ENCODE results near the gene GDPD2.

The GDPD2 gene

DNA sequence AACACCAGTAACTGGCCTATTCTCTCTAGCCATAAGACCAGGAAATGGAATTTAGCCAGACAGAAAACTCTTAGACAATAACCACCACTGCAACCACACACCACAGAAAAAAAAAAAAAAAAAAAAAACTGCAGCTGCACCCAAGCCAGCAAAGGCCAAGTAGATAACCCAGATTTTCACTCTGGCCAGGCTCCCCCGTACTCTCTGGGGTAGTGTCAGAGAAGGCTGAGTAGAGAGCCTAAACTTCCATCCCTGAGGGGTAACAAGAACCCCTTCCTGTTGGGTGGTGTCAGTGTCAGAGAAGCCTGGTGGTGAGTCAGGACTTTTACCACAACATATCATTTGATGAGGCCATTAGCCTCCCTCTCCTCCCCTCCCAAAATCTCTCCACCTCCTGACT is 15.9 kb downstream of the GDPD2 start:
- Mint-ChIP-seq H3K9me3 (peaks cover 6% of the 10 kb centered on the region), H3K27me3 (ENCODE audit: low read depth) (peaks cover 76% of the 10 kb centered on the region), H3K4me1 (no peaks in the 10 kb centered on the region), H3K36me3 (ENCODE audit: low read depth) (no peaks in the 10 kb centered on the region), H3K4me3 (no peak overlapping the region), H3K27ac (no peak overlapping the region)
- TF ChIP-seq, protein P1, sequence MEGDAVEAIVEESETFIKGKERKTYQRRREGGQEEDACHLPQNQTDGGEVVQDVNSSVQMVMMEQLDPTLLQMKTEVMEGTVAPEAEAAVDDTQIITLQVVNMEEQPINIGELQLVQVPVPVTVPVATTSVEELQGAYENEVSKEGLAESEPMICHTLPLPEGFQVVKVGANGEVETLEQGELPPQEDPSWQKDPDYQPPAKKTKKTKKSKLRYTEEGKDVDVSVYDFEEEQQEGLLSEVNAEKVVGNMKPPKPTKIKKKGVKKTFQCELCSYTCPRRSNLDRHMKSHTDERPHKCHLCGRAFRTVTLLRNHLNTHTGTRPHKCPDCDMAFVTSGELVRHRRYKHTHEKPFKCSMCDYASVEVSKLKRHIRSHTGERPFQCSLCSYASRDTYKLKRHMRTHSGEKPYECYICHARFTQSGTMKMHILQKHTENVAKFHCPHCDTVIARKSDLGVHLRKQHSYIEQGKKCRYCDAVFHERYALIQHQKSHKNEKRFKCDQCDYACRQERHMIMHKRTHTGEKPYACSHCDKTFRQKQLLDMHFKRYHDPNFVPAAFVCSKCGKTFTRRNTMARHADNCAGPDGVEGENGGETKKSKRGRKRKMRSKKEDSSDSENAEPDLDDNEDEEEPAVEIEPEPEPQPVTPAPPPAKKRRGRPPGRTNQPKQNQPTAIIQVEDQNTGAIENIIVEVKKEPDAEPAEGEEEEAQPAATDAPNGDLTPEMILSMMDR (IDR thresholded peaks at IDR 0.05; ENCODE audit: unreplicated experiment in 3 of 3) = no peak

GRCh38 chrX:70442224-70442623 is 19.1 kb downstream of the GDPD2 start:
- TF ChIP-seq, protein P1 (IDR thresholded peaks at IDR 0.05; ENCODE audit: unreplicated experiment in 3 of 3) = no peak
- no peak overlapping the region for H3K4me3 Mint-ChIP-seq
- H3K27ac Mint-ChIP-seq = no peak overlapping the region
- H3K36me3 Mint-ChIP-seq (ENCODE audit: low read depth) = no peaks in the 10 kb centered on the region
- no peaks in the 10 kb centered on the region for H3K4me1 Mint-ChIP-seq
- H3K9me3 Mint-ChIP-seq = peaks cover 9% of the 10 kb centered on the region
- H3K27me3 Mint-ChIP-seq (ENCODE audit: low read depth) = peaks cover 91% of the 10 kb centered on the region

- Mint-ChIP-seq H3K36me3 (ENCODE audit: low read depth) (no peaks in the 10 kb centered on the region), H3K27me3 (ENCODE audit: low read depth) (peaks cover 79% of the 10 kb centered on the region), H3K4me1 (no peaks in the 10 kb centered on the region), H3K27ac (no peak within 1 kb of the TSS), H3K4me3 (no peak within 1 kb of the TSS), H3K9me3 (peaks cover 11% of the 10 kb centered on the region)
- TF ChIP-seq, protein P1 (IDR thresholded peaks at IDR 0.05; ENCODE audit: unreplicated experiment in 3 of 3) = no peak
Observed at GRCh38 chrX:70444326-70444945, 21.3 kb downstream of the GDPD2 start, which contains the start of gene DLG3. Gene DLG3 (plus strand): TSS chrX:70444835. CDS start chrX:70445202, 367 bp downstream.

GRCh38 chrX:70444946-70445656 is 22.0 kb downstream of the GDPD2 start:
- H3K9me3 Mint-ChIP-seq = peaks cover 10% of the 10 kb centered on the region
- H3K4me3 Mint-ChIP-seq = no peak overlapping the region
- H3K36me3 Mint-ChIP-seq (ENCODE audit: low read depth) = no peaks in the 10 kb centered on the region
- TF ChIP-seq, protein P1 (IDR thresholded peaks at IDR 0.05; ENCODE audit: unreplicated experiment in 3 of 3) = no peak
- H3K4me1 Mint-ChIP-seq = no peaks in the 10 kb centered on the region
- peaks cover 75% of the 10 kb centered on the region for H3K27me3 Mint-ChIP-seq (ENCODE audit: low read depth)
- no peak overlapping the region for H3K27ac Mint-ChIP-seq

GRCh38 chrX:70445951-70446350 is 22.8 kb downstream of the GDPD2 start:
- Mint-ChIP-seq H3K36me3 (ENCODE audit: low read depth) (no peaks in the 10 kb centered on the region), H3K27me3 (ENCODE audit: low read depth) (peaks cover 67% of the 10 kb centered on the region), H3K4me1 (no peaks in the 10 kb centered on the region), H3K4me3 (peak overlapping the region in 2 of 3 experiments; percentile 0 to 3), H3K27ac (no peak overlapping the region), H3K9me3 (peaks cover 11% of the 10 kb centered on the region)
- TF ChIP-seq, protein P1 (IDR thresholded peaks at IDR 0.05; ENCODE audit: unreplicated experiment in 3 of 3) = no peak

Data from nephron (organoid).